ENCODE data around the gene SEMA3D.

Gene SEMA3D

GRCh38 chr7:85178531-85179298 lies 8.1 kb downstream of the SEMA3D start:
- Histone ChIP-seq H3K9me3 (ENCODE audit: control insufficient read depth, insufficient read depth, low read length) (no peaks in the 10 kb centered on the region), H3K27me3 (ENCODE audit: control insufficient read depth, insufficient read depth, low read length) (no peaks in the 10 kb centered on the region), H3K9ac (ENCODE audit: low read depth, low read length) (no peak overlapping the region), H3K4me3 (ENCODE audit: low read depth, low read length) (no peak overlapping the region), H3K4me1 (ENCODE audit: control insufficient read depth, insufficient read depth, low read length) (no peaks in the 10 kb centered on the region), H3K36me3 (ENCODE audit: control insufficient read depth, insufficient read depth, low read length) (no peaks in the 10 kb centered on the region)

GRCh38 chr7:85177316-85177715 lies 9.5 kb downstream of the SEMA3D start:
- H3K27me3 ChIP-seq (ENCODE audit: control insufficient read depth, insufficient read depth, low read length) = no peaks in the 10 kb centered on the region
- H3K36me3 ChIP-seq (ENCODE audit: control insufficient read depth, insufficient read depth, low read length) = no peaks in the 10 kb centered on the region
- no peak overlapping the region for H3K4me3 ChIP-seq (ENCODE audit: low read depth, low read length)

GRCh38 chr7:85176197-85176596 lies 10.7 kb downstream of the SEMA3D start:
- Histone ChIP-seq H3K27me3 (ENCODE audit: control insufficient read depth, insufficient read depth, low read length) (no peaks in the 10 kb centered on the region), H3K4me3 (ENCODE audit: low read depth, low read length) (no peak overlapping the region), H3K9ac (ENCODE audit: low read depth, low read length) (no peak overlapping the region), H3K4me1 (ENCODE audit: control insufficient read depth, insufficient read depth, low read length) (no peaks in the 10 kb centered on the region), H3K36me3 (ENCODE audit: control insufficient read depth, insufficient read depth, low read length) (no peaks in the 10 kb centered on the region), H3K9me3 (ENCODE audit: control insufficient read depth, insufficient read depth, low read length) (no peaks in the 10 kb centered on the region)

More at GRCh38 chr7:85177316-85177715, 9.5 kb downstream of the SEMA3D start:
- Histone ChIP-seq H3K4me1 (ENCODE audit: control insufficient read depth, insufficient read depth, low read length) (no peaks in the 10 kb centered on the region), H3K9me3 (ENCODE audit: control insufficient read depth, insufficient read depth, low read length) (no peaks in the 10 kb centered on the region), H3K9ac (ENCODE audit: low read depth, low read length) (no peak overlapping the region)

GRCh38 chr7:85175217-85175616 lies 11.6 kb downstream of the SEMA3D start:
- H3K36me3 ChIP-seq (ENCODE audit: control insufficient read depth, insufficient read depth, low read length) = no peaks in the 10 kb centered on the region
- no peaks in the 10 kb centered on the region for H3K27me3 ChIP-seq (ENCODE audit: control insufficient read depth, insufficient read depth, low read length)
- no peaks in the 10 kb centered on the region for H3K9me3 ChIP-seq (ENCODE audit: control insufficient read depth, insufficient read depth, low read length)
- H3K4me1 ChIP-seq (ENCODE audit: control insufficient read depth, insufficient read depth, low read length) = no peaks in the 10 kb centered on the region
- H3K9ac ChIP-seq (ENCODE audit: low read depth, low read length) = no peak overlapping the region
- no peak overlapping the region for H3K4me3 ChIP-seq (ENCODE audit: low read depth, low read length)

- Histone ChIP-seq H3K27me3 (ENCODE audit: control insufficient read depth, insufficient read depth, low read length) (no peaks in the 10 kb centered on the region), H3K4me3 (ENCODE audit: low read depth, low read length) (no peak overlapping the region), H3K4me1 (ENCODE audit: control insufficient read depth, insufficient read depth, low read length) (no peaks in the 10 kb centered on the region), H3K9me3 (ENCODE audit: control insufficient read depth, insufficient read depth, low read length) (no peaks in the 10 kb centered on the region), H3K9ac (ENCODE audit: low read depth, low read length) (no peak overlapping the region), H3K36me3 (ENCODE audit: control insufficient read depth, insufficient read depth, low read length) (no peaks in the 10 kb centered on the region)
Measured at GRCh38 chr7:85172530-85172941, 14.3 kb downstream of the SEMA3D start.

- no peak overlapping the region for H3K9ac ChIP-seq (ENCODE audit: low read depth, low read length)
- no peaks in the 10 kb centered on the region for H3K27me3 ChIP-seq (ENCODE audit: control insufficient read depth, insufficient read depth, low read length)
- H3K9me3 ChIP-seq (ENCODE audit: control insufficient read depth, insufficient read depth, low read length) = no peaks in the 10 kb centered on the region
- no peaks in the 10 kb centered on the region for H3K36me3 ChIP-seq (ENCODE audit: control insufficient read depth, insufficient read depth, low read length)
- H3K4me3 ChIP-seq (ENCODE audit: low read depth, low read length) = no peak overlapping the region
- H3K4me1 ChIP-seq (ENCODE audit: control insufficient read depth, insufficient read depth, low read length) = no peaks in the 10 kb centered on the region
Measured at GRCh38 chr7:85167636-85168035, 19.2 kb downstream of the SEMA3D start.

- H3K27me3 ChIP-seq (ENCODE audit: control insufficient read depth, insufficient read depth, low read length) = no peaks in the 10 kb centered on the region
- no peak overlapping the region for H3K4me3 ChIP-seq (ENCODE audit: low read depth, low read length)
- H3K4me1 ChIP-seq (ENCODE audit: control insufficient read depth, insufficient read depth, low read length) = no peaks in the 10 kb centered on the region
- H3K9ac ChIP-seq (ENCODE audit: low read depth, low read length) = no peak overlapping the region
- no peaks in the 10 kb centered on the region for H3K36me3 ChIP-seq (ENCODE audit: control insufficient read depth, insufficient read depth, low read length)
- no peaks in the 10 kb centered on the region for H3K9me3 ChIP-seq (ENCODE audit: control insufficient read depth, insufficient read depth, low read length)
Measured at GRCh38 chr7:85165263-85165662, 21.6 kb downstream of the SEMA3D start.

GRCh38 chr7:85164376-85164775 lies 22.5 kb downstream of the SEMA3D start:
- Histone ChIP-seq H3K36me3 (ENCODE audit: control insufficient read depth, insufficient read depth, low read length) (no peaks in the 10 kb centered on the region), H3K9ac (ENCODE audit: low read depth, low read length) (no peak overlapping the region), H3K9me3 (ENCODE audit: control insufficient read depth, insufficient read depth, low read length) (no peaks in the 10 kb centered on the region), H3K27me3 (ENCODE audit: control insufficient read depth, insufficient read depth, low read length) (no peaks in the 10 kb centered on the region), H3K4me3 (ENCODE audit: low read depth, low read length) (no peak overlapping the region), H3K4me1 (ENCODE audit: control insufficient read depth, insufficient read depth, low read length) (no peaks in the 10 kb centered on the region)

GRCh38 chr7:85162721-85163120 lies 24.1 kb downstream of the SEMA3D start:
- no peaks in the 10 kb centered on the region for H3K36me3 ChIP-seq (ENCODE audit: control insufficient read depth, insufficient read depth, low read length)
- H3K4me3 ChIP-seq (ENCODE audit: low read depth, low read length) = no peak overlapping the region
- no peaks in the 10 kb centered on the region for H3K4me1 ChIP-seq (ENCODE audit: control insufficient read depth, insufficient read depth, low read length)
- no peaks in the 10 kb centered on the region for H3K27me3 ChIP-seq (ENCODE audit: control insufficient read depth, insufficient read depth, low read length)
- no peak overlapping the region for H3K9ac ChIP-seq (ENCODE audit: low read depth, low read length)
- no peaks in the 10 kb centered on the region for H3K9me3 ChIP-seq (ENCODE audit: control insufficient read depth, insufficient read depth, low read length)

- Histone ChIP-seq H3K9ac (ENCODE audit: low read depth, low read length) (no peak overlapping the region), H3K4me3 (ENCODE audit: low read depth, low read length) (no peak overlapping the region), H3K27me3 (ENCODE audit: control insufficient read depth, insufficient read depth, low read length) (no peaks in the 10 kb centered on the region)
Measured at GRCh38 chr7:85160223-85160622, 26.6 kb downstream of the SEMA3D start.

GRCh38 chr7:85159003-85159402 lies 27.9 kb downstream of the SEMA3D start:
- H3K4me1 ChIP-seq (ENCODE audit: control insufficient read depth, insufficient read depth, low read length) = no peaks in the 10 kb centered on the region
- no peaks in the 10 kb centered on the region for H3K9me3 ChIP-seq (ENCODE audit: control insufficient read depth, insufficient read depth, low read length)
- no peak overlapping the region for H3K9ac ChIP-seq (ENCODE audit: low read depth, low read length)
- H3K4me3 ChIP-seq (ENCODE audit: low read depth, low read length) = no peak overlapping the region
- H3K36me3 ChIP-seq (ENCODE audit: control insufficient read depth, insufficient read depth, low read length) = no peaks in the 10 kb centered on the region
- H3K27me3 ChIP-seq (ENCODE audit: control insufficient read depth, insufficient read depth, low read length) = no peaks in the 10 kb centered on the region

More at GRCh38 chr7:85160223-85160622, 26.6 kb downstream of the SEMA3D start:
- H3K36me3 ChIP-seq (ENCODE audit: control insufficient read depth, insufficient read depth, low read length) = no peaks in the 10 kb centered on the region
- H3K9me3 ChIP-seq (ENCODE audit: control insufficient read depth, insufficient read depth, low read length) = no peaks in the 10 kb centered on the region
- H3K4me1 ChIP-seq (ENCODE audit: control insufficient read depth, insufficient read depth, low read length) = no peaks in the 10 kb centered on the region

GRCh38 chr7:85156661-85157208 lies 30.1 kb downstream of the SEMA3D start:
- Histone ChIP-seq H3K9me3 (ENCODE audit: control insufficient read depth, insufficient read depth, low read length) (no peaks in the 10 kb centered on the region), H3K36me3 (ENCODE audit: control insufficient read depth, insufficient read depth, low read length) (no peaks in the 10 kb centered on the region), H3K9ac (ENCODE audit: low read depth, low read length) (no peak overlapping the region), H3K27me3 (ENCODE audit: control insufficient read depth, insufficient read depth, low read length) (no peaks in the 10 kb centered on the region), H3K4me3 (ENCODE audit: low read depth, low read length) (no peak overlapping the region), H3K4me1 (ENCODE audit: control insufficient read depth, insufficient read depth, low read length) (no peaks in the 10 kb centered on the region)

Measured in iPS-15b (cell line).